ENCODE results near the gene NPAS2.

NPAS2 gene

GRCh38 chr2:100923461-100924060 is 103.6 kb downstream of the NPAS2 start:
- no peak for DNase-seq

- no peak for DNase-seq
Observed at GRCh38 chr2:100924122-100924519, 104.2 kb downstream of the NPAS2 start.

- no peak for DNase-seq
Observed at GRCh38 chr2:100924520-100925451, 104.8 kb downstream of the NPAS2 start.

- no peak for DNase-seq
Observed at GRCh38 chr2:100928235-100928634, 108.3 kb downstream of the NPAS2 start.

GRCh38 chr2:100929147-100929546 is 109.2 kb downstream of the NPAS2 start:
- no peak for DNase-seq

GRCh38 chr2:100934504-100935371 is 114.8 kb downstream of the NPAS2 start:
- DNase-seq, result no peak

- no peak for DNase-seq
Observed at GRCh38 chr2:100935372-100935752, 115.4 kb downstream of the NPAS2 start.

GRCh38 chr2:100936070-100936741 is 116.3 kb downstream of the NPAS2 start:
- DNase-seq, result no peak

GRCh38 chr2:100936972-100937542 is 117.1 kb downstream of the NPAS2 start:
- DNase-seq, result no peak

GRCh38 chr2:100938031-100939026 is 118.4 kb downstream of the NPAS2 start:
- DNase-seq, result no peak

- no peak for DNase-seq
Observed at GRCh38 chr2:100939445-100939844, 119.5 kb downstream of the NPAS2 start.

- DNase-seq, result no peak
Observed at GRCh38 chr2:100940240-100940639, 120.3 kb downstream of the NPAS2 start.

GRCh38 chr2:100940766-100941645 is 121.1 kb downstream of the NPAS2 start:
- no peak for DNase-seq

GRCh38 chr2:100941646-100942240 is 121.8 kb downstream of the NPAS2 start:
- DNase-seq, result no peak

- no peak for DNase-seq
Observed at GRCh38 chr2:100944617-100945432, 124.9 kb downstream of the NPAS2 start.

- DNase-seq, result no peak
Observed at GRCh38 chr2:100945433-100945740, 125.4 kb downstream of the NPAS2 start.

GRCh38 chr2:100945930-100946607 is 126.1 kb downstream of the NPAS2 start:
- no peak for DNase-seq

Measured in hematopoietic multipotent progenitor cell treated with erythropoietin and hydrocortisone succinate and interleukin-3 and kit ligand, for 8 days (in vitro differentiated cells).